ENCODE data around the gene CSNK1D.
"Not testable (repeated sequence)": the region's sequence is repeated elsewhere in the genome, so short reads cannot be mapped to it uniquely, and the experiment has no call there.

CSNK1D gene

DNA sequence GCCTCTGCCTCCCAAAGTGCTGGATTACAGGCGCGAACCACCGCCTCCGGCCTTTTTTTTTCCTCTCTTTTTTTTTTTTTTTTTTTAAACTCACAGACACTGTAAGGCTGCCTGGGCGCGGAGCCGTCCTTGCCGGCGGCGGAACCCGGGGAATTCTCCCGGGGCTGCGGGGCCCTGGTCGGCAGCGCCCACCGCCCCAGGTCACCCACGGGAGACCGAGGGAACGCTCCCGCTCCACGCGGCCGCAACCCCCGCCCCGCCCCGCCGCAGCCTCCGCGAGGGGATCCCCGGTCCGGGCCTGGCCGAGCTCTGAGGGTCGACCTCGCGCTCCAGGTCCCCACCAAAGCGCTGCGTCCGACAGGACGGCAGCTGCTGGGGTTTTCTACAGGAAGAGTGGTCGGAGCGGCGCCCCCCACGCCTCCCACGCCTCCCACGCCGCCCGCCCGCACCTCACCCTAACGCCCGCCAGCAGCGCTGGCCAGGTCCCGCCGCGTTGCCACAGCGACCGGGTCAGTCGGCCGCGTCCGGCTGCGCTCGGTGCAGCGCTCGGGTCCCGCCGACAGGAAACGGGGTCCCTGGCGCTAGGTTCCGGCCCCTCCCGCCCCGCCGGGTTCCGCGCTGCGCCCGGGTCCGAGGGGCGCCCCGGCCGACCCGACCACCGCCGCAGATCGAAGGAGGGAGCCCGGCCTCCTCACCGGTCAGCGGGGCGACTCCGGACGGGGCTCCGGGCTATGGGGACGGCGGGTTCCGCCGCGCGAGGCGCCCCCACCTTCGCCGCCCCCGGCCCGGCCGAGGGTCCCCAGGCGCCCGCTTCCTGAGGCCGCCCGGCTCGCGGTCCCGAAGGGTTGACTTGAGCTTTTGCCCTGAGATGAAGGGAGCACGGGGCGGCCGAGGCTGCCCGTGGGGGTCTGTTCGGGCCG lies 60.9 kb downstream of the CSNK1D start, which contains the start of gene CCDC57:
Gene CCDC57, minus strand, starts transcription at position 512 of the 920 bp plus-strand sequence. CDS start 10,898 bp downstream, outside the sequence.
- DNase-seq, result peak; percentile 81

DNA sequence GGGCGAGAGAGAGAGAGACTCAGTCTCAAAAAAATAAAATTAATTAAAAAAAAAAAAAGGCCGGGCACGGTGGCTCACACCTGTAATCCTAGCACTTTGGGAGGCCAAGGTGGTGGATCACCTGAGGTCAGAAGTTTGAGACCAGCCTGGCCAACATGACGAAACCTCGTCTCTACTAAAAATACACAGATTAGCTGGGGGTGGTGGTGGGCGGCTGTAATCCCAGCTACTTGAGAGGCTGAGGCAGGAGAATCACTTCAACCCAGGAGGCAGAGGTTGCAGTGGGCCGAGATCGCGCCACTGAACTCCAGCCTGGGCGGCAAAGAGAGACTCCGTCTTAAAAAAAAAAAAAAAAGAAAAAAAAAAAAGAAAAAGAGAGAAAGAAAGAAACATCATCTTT lies 62.8 kb downstream of the CSNK1D start:
- DNase-seq, result not testable (repeated sequence)

DNA sequence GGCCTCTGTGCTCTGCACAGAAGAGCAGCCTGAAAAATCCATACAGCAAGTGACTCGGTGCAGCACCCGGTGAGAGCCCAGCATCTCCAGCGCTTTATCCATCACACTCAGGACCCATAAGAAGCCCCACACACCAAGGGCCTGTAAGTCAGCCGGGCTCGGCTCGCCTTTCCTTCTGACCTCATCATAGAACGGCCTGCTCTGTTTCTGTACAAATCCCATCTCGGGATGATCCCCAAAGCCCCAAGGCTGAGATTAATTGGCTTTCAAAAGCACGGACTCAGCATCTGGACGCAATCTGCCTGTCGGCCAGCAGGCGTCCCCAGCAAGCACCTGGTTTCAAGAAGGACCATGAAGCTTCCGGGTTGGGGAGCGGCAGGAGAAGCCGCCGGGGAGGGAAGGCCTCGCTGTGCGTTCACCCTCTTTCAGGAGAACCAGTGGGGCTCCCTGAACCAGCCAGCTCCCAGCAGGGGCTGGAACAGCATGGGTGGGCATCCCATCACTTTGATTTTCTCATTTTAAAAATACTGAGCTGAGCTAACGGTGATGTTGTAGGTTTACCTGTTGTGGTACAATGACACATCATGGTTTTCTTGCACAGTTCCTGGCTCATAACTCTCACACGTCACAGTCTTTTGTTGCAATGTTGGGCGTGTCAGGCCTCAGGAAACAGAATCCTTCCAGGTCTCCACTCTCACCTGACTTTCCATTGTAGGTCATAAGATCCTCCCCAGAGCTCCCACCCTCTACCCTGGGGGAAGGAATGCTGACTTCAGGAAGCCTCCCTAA lies 67.6 kb downstream of the CSNK1D start:
- DNase-seq, result no peak

DNA sequence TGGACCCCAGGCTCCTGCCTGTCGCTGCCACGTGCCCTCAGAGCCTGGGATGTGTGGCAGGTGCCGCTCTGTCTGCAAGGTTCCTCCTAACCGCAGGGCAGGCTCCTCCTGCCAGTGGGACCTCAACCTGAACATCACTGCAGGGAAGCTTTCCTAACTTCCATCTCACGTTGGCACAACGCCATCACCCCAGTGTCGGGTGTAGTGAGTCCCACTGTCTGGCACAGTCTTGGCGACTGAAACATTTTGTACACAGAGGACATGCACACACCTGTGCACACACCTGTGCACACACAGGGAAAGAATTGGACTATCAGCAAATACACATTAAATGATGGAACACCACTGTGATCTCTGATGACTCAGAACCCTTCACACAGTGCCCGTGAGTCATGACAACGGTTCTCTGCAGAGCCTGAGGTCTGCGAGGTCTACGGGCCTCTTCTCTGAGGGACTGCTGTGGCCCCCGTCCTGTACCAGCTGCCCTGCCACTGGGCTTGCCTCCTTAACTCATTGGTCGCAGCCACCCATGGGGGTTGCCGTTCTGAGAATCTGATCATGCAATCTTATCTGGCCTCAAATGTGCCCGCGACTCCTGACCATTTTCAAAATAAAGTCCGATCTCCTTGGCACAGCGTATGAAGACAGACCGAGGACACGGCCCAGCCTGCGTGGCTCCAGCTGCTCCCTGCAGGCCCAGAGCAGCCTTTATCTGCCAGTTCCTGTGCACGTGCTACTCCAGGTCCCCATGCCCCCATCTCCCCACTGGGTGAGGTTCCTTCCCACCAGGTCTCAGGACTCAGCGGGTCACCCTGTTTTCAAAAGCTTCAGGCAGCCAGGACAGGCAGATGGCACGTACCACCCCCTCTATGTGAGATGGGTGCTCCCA lies 68.4 kb downstream of the CSNK1D start:
- DNase-seq, result no peak

DNA sequence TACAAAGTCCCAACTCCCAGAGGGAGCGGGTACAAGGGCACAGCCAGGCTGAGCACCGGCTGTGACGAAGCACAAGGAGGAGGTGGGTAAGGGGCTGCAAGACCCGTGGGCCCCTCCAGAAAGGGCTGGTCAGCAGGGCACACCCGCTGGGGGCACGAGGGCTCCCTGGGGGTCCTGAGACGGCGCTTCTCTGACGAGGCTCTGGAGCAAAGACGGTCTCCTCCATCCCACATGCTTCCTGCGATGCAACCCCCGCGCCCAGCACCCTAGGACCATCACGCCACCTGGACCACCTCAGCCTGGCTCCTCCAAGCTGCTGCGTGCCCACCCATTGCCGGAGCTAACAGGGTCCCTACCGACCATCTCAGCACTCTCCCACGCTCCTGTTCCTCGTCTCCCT lies 69.6 kb downstream of the CSNK1D start:
- DNase-seq, result no peak

DNA sequence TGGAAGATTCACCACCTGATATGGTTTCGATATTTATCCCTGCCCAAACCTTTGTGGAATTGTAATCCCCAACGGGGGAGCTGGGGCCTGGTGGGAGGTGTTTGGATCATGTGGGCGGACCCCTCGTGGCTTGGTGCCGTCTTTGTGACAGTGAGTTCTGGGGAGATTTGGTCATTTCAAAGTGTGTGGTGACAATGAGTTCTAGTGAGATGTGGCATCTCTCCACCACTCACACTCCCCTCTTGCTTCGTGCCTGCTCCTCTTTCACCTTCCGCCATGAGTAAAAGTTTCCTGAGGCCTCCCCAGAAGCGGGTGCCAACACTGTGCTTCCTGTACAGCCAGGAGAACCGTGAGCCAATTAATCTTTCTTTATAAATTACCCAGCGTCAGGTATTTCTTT lies 70.5 kb downstream of the CSNK1D start:
- no peak for DNase-seq

DNA sequence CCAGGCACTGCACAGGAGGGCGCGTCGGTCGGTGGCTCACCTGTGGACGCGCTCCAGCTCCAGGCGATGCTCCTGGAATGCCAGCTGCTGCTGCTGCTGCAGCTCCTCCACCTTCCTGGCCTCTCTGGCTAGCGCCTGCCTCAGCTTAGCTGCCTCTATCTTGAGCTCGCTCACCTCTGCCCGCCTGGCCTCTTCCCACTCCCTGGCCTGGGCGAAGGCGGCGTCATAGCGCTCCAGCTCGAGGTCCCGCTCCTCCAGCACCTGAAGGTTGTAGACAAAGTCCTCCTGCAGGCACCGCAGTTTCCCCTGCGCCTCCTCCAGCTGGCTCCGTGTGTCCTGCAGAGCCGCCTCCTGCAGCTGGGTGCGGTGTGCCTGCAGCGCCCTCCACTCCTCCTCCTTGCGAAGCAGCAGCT lies 72.0 kb downstream of the CSNK1D start:
- no peak for DNase-seq

DNA sequence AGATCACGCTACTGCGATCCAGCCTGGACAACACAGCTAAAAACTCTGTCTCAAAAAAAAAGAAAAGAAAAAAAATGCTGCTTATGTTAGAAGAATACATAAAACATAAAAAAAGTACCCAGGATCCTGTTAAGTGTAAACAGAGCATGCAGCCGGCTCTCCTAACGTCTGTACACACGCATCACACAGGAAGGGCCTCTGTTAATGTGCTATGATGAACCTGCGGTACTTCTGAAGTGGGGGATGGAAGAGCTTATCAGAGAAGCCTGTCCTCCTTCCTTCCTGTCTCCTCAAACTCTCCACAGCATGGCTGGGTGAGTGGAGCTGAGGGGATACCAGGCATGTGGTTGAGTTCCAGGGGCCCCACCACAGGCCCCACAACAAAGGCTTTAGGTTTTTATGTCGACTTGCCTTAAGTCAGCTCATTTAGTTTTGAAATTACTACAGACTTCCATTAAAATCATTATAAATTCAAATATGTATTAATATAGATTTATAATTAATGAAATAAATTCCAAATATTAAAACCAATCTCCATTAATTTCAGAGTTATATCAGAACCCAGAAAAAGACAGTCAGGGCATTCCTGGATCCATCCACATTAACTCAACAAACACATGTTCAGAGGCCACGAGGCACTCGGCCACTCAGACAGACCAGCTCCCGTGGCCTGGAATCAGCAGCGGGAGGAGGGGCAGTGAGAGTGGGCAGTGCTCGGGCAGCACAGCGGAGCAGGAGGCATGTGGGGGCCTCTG lies 72.6 kb downstream of the CSNK1D start:
- no peak for DNase-seq

DNA sequence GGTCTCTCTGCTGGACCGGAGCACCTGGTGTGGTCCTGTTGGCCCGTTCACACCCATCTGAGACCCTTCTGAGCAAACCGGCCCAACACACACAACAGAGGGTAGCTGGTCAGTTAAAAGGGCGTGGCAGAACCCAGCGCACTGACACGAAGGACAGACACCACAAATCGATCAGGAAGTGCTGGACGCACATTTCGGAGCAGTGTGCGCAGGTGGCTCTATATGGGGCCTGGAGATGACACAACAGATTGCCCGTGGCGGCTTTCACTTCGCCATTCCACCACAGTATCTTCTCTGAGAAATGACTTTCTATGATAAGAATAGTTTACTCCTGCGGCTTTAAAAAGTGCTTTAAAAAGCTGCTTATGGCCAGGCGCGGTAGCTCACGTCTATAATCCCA lies 73.4 kb downstream of the CSNK1D start:
- DNase-seq, result no peak

DNA sequence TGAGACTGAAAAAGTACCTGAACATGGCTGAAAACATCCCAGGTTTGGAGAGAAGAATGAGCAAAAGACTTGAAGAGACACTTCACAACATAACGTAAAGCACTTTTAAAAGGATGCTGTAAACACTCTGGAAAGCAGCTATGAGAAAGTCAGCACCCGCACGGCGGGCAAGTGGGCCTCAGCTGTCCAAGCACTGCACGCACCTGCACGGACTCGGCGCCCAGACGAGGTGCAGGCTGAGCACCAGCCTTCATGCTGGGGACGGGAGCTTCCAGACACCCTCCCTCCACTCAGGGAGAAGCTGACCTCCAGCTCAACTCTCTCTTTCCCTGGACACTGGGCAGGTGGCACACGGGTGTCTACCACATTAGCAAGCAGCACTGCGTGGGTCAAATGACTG lies 74.0 kb downstream of the CSNK1D start:
- DNase-seq, result no peak

DNA sequence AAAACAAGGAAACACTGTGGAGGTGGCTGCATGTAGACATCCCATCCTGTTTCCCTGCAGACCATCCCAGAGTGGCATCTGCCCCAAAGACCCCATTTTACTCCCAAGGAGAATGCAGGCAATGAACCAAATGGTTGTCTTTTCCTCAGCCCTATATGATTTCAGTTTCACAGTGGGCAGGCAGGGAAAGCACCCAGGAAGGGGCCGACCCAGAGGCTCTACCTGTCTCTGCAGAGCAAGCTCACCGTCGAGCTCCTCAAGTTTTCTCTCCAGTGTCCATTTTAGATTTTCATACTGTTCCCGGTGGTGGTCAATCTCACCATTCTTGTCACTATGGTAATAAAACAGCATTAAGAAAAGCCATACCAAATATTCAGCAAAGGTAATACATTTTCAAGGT lies 75.4 kb downstream of the CSNK1D start:
- DNase-seq, result no peak

DNA sequence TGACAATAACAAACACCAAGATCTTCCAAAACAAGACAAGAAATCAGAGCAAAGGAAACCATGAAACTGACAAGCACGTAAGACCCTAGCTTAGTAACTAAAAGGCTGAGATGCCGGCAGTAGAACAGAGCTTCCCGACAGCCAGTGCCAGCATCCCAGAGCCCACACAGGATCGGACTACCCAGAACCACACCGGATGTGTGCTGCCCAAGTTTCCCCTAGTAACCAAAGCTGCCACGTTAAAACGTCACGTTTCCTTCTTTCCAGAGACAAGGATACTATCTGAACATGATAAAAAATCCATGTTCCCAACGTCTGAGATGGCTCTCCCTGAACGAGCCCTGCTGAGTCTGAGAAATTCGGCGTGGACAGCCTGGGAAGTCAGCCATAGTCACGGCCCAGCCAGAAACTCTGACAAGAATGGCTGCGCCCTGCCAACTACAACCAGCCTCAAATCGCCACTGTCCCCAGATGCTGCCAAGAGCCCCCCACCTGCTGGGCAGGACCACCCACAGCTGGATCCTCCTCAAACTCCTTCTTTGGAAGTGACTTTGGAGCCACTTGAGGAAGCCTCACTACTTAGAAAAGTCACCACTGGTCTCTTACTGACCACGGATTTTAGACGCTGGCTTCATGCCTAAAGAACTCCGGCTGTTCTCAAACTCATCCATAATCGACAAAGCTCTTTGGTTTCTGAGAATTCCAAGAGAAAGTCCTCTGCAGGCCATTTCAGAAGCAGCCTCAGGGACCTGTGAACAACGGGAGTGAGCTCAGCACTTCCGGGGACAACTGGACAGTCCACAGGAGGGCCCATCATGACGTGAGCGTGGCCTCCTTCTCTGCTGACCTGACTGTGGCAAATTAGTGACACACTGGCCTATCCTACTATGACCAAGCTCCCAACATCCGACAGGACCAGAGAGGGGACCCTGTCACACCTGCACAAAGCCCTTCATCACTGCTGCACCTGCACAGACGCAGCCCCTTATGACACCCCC lies 77.5 kb downstream of the CSNK1D start:
- DNase-seq, result no peak

DNA sequence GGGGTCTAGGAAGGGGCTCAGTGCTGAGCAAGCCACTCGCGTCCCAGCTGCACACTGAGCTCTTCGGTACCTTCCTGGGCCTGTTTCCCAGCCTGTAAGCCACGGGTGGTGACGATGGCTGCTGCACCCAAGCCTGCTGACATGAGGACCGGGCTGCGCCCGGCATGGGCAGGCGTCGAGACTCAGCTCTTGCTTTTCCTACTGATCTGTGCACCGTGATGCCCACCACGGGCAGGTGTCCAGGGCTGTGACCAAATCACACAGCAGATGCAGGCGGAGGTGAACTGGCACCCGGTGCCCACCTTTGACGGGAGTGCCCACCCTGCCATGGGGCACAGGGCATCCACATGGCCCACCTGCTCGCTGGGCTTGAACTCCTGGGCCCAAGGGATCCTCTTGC lies 78.7 kb downstream of the CSNK1D start:
- DNase-seq, result no peak

DNA sequence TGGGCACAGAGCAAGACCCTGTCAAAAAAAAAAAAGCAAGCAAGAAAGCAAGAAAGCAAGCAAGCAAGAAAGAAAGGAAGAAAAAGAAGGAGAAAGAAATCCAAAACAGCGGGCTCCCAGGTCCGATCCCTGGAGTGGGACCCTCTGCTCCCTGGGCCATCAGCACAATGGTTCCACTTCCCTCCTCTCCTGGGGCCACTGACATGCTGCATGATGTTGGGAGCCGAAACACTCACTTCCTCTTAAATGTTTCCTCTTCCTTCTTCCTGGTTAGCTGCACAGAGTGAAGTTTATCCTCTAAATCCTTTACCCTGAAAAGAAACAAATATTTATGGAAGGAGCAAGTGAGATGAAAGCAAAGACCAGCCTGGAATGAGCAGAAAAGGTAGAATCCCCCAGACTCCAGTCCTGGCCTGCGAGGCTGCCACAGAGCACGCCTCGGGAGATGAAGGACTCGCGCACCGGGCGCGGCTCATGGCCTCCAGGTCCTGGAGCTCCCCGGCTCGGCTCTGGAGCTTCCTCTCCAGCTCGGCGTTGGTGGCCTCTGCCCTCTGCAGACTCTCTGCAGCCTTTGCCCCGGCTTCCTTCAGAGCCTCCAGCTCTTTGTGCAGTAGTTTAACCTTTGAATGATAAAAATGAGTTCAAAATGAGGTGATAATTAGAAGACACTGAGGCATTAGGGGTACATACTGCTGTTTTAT lies 79.8 kb downstream of the CSNK1D start:
- DNase-seq, result no peak

DNA sequence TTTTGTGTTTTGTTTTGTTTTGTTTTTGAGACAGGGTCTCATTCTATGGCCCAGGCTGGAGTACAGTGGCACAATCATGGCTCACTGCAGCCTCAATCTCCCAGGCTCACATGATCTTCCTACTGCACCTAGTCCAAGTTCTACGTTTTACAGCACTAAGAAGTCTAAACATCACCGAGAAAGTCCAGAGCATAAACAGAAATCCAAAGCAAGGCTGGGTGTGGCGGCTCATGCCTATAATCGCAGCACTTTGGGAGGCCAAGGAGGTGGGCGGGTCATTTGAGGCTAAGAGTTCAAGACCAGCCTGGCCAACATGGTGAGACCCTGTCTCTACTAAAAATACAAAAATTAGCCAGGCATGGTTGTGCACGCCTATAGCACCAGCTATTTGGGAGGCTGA lies 80.5 kb downstream of the CSNK1D start:
- not testable (repeated sequence) for DNase-seq

Data from 8988T (cell line).